T-helper 17 cell (primary cell): ENCODE results near the gene CTDP1. TPM values are rescaled to one million over a fixed set of nuclear protein-coding genes. Genes with fewer than 3 reads are reported as not detected.
A peak's percentile ranks its signal among the peaks of the same experiment; 100 is the strongest.
"Not testable (repeated sequence)": the region's sequence is repeated elsewhere in the genome, so short reads cannot be mapped to it uniquely, and the experiment has no call there.

ENCODE experiments used
- ATAC-seq: fragments of 150-1000 bp; cut with Tn5 transposase; 2 replicates; pipeline ENCODE4 v1.10.0; 2021; ENCODE audit warnings: mild to moderate bottlenecking, moderate library complexity
- DNase-seq, 3 donors: peaks; one replicate each; pipeline versions ENCODE4 v3.0.0 to v3.0.0-alpha.2; 2020 to 2021
- H3K9me3 ChIP-seq: one replicate; pipeline ENCODE4 v1.7.0; 2013; ENCODE audit warnings: low read length, mild to moderate bottlenecking; ENCODE audit not compliant: control insufficient read depth, poor library complexity, severe bottlenecking
- H3K27ac Mint-ChIP-seq: one replicate; pipeline ENCODE4 v1.8.0; 2022; ENCODE audit warnings: mild to moderate bottlenecking, moderate library complexity, mixed read lengths
- H3K27me3 Mint-ChIP-seq: one replicate; pipeline ENCODE4 v1.8.0; 2022; ENCODE audit warnings: mixed read lengths
- H3K36me3 Mint-ChIP-seq: one replicate; pipeline ENCODE4 v1.8.0; 2022; ENCODE audit warnings: low read depth, mixed read lengths
- H3K4me1 Mint-ChIP-seq: one replicate; pipeline ENCODE4 v1.8.0; 2022; ENCODE audit warnings: mild to moderate bottlenecking, mixed read lengths
- H3K4me3 Mint-ChIP-seq: one replicate; pipeline ENCODE4 v1.8.0; 2022; ENCODE audit warnings: mild to moderate bottlenecking, moderate library complexity, mixed read lengths
- total RNA-seq, 4 donors: library from RNA in 2 of 4; stranded (reverse) in 2 of 4; gene quantifications; one replicate each; pipeline ENCODE4 v1.2.3 and lab custom pipeline; 2022 to 2026

The CTDP1 gene
- total RNA-seq, 2 donors from 2014 or later = 61.0 to 65.1 TPM

DNA sequence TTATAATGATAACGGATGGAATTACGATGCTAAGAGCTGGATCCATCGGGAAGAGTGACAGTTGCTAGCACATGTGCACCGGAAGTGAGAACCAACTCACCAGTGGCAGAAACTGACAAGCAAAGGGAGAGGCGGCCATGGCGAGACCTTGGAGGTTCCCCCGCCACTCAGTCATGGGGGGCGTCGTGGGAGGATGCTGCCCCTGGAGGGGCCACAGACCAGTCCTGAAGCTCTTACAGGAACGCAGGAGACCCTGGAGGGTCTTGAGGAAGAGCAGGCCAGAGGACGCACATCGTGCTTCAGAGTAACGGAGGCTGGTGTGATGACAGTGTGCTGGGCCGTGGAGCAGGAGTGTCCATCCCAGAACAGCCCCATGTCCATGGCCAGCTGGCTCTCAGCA, 65.0 kb downstream of the CTDP1 start:
- H3K27ac Mint-ChIP-seq = no peak overlapping the region

DNA sequence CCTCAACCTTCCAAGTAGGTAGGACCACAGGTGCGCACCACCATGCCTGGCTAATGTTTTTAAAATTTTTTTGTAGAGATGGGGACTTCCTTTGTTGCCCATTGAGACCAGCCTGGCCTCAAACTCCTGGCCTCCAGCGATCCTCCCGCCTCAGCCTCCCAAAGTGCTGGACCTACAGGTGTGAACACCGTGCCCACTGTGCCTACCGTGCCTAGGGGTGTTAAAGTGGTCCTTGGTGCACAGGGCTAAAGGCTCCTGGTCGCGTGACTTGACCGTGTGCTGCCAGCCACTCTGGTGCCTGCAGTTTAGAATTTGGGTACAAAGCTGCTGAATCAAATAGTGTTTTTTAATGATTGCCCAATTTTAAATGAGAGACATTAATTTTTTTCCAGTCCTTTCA, 67.1 kb downstream of the CTDP1 start:
- H3K27ac Mint-ChIP-seq = no peak overlapping the region
- no peak for ATAC-seq
- H3K27me3 Mint-ChIP-seq = no peaks in the 10 kb centered on the region
- no peak for DNase-seq
- peaks cover 8% of the 10 kb centered on the region for H3K36me3 Mint-ChIP-seq
- no peaks in the 10 kb centered on the region for H3K4me1 Mint-ChIP-seq
- H3K9me3 ChIP-seq = peaks cover under 1% of the 10 kb centered on the region
- H3K4me3 Mint-ChIP-seq = no peak overlapping the region

More for the DNA sequence above, 65.0 kb downstream of the CTDP1 start:
- Mint-ChIP-seq H3K4me1 (no peaks in the 10 kb centered on the region), H3K4me3 (no peak overlapping the region), H3K27me3 (no peaks in the 10 kb centered on the region), H3K36me3 (peaks cover 8% of the 10 kb centered on the region)
- no peak for DNase-seq
- no peak for ATAC-seq
- peaks cover 3% of the 10 kb centered on the region for H3K9me3 ChIP-seq

DNA sequence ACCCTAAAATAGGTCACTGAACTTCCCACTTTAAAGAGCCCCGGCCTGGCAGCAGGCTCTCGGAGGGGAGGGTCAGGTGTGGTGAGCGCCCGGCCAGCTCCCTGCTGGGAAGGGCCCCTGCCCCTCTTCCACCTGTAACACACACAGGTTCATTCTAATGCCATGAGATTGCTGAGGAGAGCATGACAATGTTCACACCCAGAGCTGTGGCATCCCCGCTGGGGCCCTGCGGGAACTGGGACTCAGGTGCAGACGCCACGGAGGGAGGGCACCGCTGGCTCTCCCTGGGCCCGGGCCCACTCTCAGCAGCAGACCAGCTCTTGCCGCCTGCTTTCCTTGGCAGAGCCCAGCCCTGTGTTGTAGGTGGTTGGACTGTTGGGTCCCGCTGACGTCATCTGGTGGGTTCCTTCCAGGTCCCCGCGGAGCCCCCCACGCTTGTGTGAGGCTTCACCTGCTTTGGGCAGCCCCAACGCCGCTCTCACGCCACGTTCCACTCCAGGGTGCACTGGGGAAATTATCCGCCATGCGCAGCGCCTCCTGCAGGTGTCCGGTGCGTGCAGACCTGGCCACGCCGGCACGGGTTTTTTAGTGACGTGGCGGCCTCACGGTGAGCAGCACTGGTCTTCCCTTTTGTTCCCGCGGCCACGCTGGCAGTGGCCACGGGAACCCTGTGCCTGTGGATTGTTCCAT, 67.7 kb downstream of the CTDP1 start:
- no peak overlapping the region for H3K27ac Mint-ChIP-seq
- ATAC-seq = no peak
- no peaks in the 10 kb centered on the region for H3K27me3 Mint-ChIP-seq
- no peak for DNase-seq
- no peaks in the 10 kb centered on the region for H3K4me1 Mint-ChIP-seq
- H3K4me3 Mint-ChIP-seq = no peak overlapping the region
- peaks cover 7% of the 10 kb centered on the region for H3K36me3 Mint-ChIP-seq
- H3K9me3 ChIP-seq = no peaks in the 10 kb centered on the region

DNA sequence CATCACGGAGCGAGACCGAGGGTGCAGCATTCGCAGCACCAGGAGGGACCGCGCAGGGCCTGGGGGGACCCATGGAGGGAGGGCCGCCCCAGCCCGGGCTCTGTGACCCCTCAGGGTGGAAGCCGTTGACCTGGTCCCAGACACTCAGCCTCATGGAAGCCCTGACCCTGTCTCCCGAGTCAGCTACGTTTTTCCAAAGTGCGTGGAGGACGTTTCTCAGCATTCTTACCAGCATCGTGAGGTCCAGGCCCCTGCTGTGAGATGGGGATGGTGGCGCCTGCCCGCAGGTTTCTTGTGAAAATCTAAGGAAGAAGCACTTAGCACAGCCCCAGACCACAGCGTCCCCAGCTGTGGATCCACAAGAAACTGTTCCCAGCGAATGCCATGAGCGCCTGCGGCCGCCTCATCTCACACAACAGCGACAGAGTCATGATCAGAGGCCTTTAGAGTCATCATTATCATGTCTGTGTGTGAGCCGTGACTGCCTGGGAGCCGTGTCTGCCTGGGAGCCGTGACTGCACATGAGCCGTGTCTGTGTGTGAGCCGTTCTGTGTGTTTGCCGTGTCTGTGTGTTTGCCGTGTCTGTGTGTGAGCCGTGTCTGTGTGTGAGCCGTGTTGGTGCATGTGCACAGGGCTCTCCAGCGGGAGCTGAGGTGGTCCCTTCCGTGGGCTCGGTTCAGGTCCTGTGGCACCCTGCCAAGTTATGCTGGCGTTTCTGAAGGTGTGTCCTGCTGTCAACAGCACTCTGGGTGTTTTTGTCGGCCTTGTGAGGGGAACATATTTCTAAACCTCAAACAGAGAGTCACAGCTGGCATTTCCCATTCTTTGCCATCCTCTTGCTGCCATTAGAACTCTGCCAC, 68.9 kb downstream of the CTDP1 start:
- H3K27ac Mint-ChIP-seq = no peak overlapping the region
- no peaks in the 10 kb centered on the region for H3K4me1 Mint-ChIP-seq
- DNase-seq (no peak), ATAC-seq (no peak)
- H3K27me3 Mint-ChIP-seq = no peaks in the 10 kb centered on the region
- H3K9me3 ChIP-seq = no peaks in the 10 kb centered on the region
- H3K4me3 Mint-ChIP-seq = no peak overlapping the region
- H3K36me3 Mint-ChIP-seq = peaks cover 11% of the 10 kb centered on the region

DNA sequence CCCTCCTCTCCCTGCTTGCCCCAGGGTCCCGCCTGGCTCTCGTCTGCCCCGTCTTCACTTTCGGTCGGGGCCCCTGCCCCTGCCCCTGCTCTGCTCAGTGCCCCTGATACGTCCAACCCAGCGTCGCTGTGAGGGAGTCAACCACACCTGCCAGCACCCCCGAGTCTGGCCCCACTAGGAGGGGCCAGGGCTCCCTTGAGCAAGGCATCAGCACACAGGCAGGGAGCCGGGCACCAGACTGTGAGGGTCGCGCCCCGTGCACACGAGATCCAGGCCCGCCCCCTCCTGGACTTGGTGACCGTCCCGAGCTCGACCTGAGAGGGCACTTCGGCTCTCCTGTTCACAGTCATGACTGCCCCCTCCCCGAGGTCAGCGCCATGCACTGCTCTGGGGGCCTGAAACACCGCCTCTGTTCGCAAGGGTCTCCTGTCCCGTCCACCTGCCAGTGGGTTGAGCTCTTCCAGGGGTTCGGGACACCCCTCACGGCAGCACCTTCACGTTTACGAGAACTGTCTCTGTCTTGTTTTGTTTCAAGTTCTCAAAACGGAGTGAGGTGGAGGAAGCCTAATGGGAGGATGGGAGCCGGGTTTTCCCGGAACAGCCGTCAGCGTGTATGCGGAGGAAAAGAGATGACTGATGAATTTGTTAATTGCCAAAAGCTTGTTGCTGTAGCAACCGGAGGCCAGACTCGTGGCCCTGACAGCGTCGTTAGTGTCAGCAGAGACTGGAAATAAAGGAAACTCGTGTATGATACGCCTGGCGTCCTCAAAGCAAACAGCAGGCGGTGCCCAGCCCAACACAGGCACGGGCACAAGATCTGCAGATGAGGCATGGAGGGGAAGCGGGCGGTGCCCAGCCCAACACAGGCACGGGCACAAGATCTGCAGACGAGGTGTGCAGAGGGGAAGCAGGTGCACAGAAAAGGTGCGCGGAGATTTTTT, 69.9 kb downstream of the CTDP1 start:
- no peaks in the 10 kb centered on the region for H3K4me1 Mint-ChIP-seq
- peak overlapping the region; percentile 16 for H3K27ac Mint-ChIP-seq
- ATAC-seq (no peak), DNase-seq (no peak)
- no peaks in the 10 kb centered on the region for H3K27me3 Mint-ChIP-seq
- peak overlapping the region; percentile 49 for H3K4me3 Mint-ChIP-seq
- H3K9me3 ChIP-seq = no peaks in the 10 kb centered on the region
- peaks cover 11% of the 10 kb centered on the region for H3K36me3 Mint-ChIP-seq

DNA sequence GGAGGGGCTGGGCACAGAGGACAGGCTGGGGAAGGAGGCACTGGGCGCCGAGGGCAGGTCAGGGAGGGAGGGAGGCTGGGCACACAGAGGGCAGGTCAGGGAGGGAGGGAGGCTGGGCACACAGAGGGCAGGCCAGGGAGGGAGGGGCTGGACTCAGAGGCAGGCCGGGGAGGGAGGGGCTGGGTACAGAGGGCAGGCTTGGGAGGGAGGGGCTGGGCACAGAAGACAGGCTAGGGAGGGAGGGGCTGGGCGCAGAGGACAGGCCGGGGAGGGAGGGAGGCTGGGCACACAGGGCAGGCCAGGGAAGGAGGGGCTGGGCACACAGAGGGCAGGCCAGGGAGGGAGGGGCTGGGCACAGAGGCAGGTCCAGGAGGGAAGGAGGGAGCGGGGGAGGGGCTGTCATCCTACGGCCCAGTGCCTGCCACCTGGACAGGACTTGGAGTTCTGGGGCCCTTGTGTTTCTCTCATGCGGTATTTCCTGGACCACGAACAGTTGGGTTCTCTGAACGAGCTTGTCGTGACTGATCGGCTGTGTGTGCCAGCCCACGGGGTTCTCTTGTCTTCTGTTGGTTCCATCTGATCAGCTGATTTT, 71.5 kb downstream of the CTDP1 start:
- DNase-seq (no peak), ATAC-seq (no peak)
- peaks cover 11% of the 10 kb centered on the region for H3K36me3 Mint-ChIP-seq
- H3K27ac Mint-ChIP-seq = no peak overlapping the region
- no peaks in the 10 kb centered on the region for H3K9me3 ChIP-seq
- no peaks in the 10 kb centered on the region for H3K4me1 Mint-ChIP-seq
- H3K4me3 Mint-ChIP-seq = no peak overlapping the region
- H3K27me3 Mint-ChIP-seq = no peaks in the 10 kb centered on the region

DNA sequence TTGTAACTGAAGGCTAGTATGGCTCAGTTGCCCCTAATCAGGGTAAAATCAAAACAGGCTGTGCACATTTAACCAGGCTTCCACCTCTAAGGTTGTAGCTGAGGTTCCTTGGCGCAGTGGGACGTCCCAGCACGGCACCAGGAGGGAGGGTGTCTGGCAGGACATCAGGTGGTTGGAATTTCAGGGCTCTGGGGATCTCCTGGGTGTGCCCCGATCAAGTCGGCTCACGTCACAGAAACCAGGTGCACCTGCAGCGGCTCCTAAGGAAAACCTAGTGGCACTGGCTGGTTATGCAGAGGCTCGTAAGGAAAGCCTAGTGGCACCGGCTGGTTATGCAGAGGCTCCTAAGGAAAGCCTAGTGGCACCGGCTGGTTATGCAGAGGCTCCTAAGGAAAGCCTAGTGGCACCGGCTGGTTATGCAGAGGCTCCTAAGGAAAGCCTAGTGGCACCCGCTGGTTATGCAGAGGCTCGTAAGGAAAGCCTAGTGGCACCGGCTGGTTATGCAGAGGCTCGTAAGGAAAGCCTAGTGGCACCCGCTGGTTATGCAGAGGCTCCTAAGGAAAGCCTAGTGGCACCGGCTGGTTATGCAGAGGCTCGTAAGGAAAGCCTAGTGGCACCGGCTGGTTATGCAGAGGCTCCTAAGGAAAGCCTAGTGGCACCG, 72.4 kb downstream of the CTDP1 start:
- H3K4me1 Mint-ChIP-seq, H3K9me3 ChIP-seq, H3K4me3 Mint-ChIP-seq, ATAC-seq, H3K27me3 Mint-ChIP-seq, H3K27ac Mint-ChIP-seq, DNase-seq: not testable (repeated sequence)
- H3K36me3 Mint-ChIP-seq = peaks cover 11% of the 10 kb centered on the region

DNA sequence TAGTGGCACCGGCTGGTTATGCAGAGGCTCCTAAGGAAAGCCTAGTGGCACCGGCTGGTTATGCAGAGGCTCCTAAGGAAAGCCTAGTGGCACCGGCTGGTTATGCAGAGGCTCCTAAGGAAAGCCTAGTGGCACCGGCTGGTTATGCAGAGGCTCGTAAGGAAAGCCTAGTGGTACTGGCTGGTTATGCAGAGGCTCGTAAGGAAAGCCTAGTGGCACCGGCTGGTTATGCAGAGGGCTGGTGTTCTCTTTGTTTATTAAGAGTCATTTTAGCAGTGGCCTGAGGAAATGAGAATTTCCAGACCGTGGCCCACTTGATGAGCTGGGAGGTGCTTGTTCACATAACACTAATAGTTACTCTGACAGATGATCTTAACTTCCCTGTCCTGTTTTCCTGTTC, 73.3 kb downstream of the CTDP1 start:
- not testable (repeated sequence) for H3K27me3 Mint-ChIP-seq, H3K4me3 Mint-ChIP-seq, H3K27ac Mint-ChIP-seq, DNase-seq, H3K4me1 Mint-ChIP-seq, ATAC-seq, H3K9me3 ChIP-seq
- peaks cover 11% of the 10 kb centered on the region for H3K36me3 Mint-ChIP-seq

DNA sequence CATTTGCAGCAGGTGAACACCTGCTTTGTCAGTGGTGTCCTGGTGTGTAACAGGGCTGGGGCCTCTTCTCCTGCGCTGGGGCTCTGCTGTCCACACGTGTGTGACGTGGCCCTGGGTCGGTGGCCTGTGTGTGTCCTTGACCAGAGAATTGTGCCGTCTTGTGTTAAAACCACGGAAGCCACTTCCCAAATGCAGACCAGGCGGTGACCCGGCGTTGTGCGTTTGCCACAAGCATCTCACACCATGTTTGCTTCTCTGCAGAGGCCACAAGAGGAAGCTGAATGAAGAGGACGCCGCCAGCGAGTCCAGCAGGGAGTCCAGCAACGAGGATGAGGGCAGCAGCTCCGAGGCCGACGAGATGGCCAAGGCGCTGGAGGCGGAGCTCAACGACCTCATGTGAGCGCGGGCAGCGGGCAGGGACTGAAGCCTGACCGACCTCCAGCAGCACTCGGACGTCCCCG, 73.8 kb downstream of the CTDP1 start:
- no peak for DNase-seq
- peaks cover 11% of the 10 kb centered on the region for H3K36me3 Mint-ChIP-seq
- no peak overlapping the region for H3K4me3 Mint-ChIP-seq
- no peak for ATAC-seq
- no peaks in the 10 kb centered on the region for H3K9me3 ChIP-seq
- H3K27me3 Mint-ChIP-seq = no peaks in the 10 kb centered on the region
- no peak overlapping the region for H3K27ac Mint-ChIP-seq
- no peaks in the 10 kb centered on the region for H3K4me1 Mint-ChIP-seq

DNA sequence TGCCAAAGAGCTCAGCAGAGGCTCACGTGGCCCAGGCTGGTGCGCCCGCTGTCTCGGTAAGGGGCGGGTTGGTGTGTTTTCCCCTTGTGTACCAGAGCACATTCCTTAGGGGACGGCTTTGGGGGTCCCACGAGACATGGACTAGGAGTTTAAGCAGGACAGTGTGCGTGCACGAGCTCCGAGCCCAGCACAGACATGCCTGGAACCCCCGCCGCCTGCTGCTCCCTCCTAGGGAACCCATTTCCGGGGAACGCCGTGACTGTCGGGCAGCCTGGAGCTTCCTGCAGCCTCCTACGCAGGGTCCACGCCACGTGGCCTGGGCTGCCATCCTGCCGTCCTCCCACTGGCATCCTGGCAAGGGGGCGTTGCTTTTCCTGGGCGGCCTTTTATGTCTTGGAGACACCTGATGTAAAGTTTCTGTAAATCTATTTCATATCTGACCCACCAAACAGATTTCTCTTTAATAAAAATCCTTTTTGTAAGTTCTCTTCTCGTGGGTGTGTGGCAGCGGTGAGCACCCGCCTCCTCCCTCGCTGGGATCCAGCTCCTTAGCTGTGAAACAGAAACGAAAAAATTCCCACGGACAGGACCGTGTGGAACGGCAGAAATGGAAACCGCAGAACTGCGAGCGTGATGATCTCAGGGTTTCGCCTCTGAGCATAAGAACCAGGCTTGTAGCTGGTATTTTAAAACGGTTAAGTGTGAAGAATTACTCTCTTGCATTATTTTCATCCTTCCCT, 74.6 kb downstream of the CTDP1 start:
- ATAC-seq = no peak
- Mint-ChIP-seq H3K4me1 (no peaks in the 10 kb centered on the region), H3K36me3 (peaks cover 11% of the 10 kb centered on the region), H3K27ac (no peak overlapping the region), H3K27me3 (no peaks in the 10 kb centered on the region), H3K4me3 (no peak overlapping the region)
- DNase-seq = no peak
- no peaks in the 10 kb centered on the region for H3K9me3 ChIP-seq

DNA sequence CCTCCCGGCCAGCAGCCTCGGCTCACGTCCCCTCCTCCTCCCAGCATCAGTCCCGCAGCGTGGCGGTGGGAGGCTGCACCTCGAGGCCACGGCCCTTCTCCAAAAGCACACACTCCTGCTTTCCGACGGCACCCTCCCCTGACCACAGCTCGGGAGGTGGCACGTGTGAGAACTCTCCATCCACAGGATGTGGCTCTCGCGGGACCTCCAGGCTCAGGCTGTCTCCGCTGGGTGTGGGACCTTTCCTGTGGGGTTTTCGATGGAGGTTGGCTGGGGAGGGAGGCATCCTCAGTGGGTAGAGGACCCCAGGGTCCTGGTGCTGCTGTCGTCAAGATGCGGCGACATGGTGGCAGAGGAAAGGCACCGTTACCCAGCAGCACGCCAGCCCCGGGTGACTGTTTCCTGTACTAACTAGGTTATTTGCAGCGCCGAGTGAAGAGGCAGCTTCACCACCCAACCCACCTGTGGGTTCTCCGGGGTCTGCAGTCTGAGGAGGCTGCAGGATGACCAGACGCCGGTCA, 75.3 kb downstream of the CTDP1 start:
- Mint-ChIP-seq H3K36me3 (peaks cover 7% of the 10 kb centered on the region), H3K27ac (no peak overlapping the region), H3K4me1 (no peaks in the 10 kb centered on the region), H3K4me3 (no peak overlapping the region), H3K27me3 (no peaks in the 10 kb centered on the region)
- no peaks in the 10 kb centered on the region for H3K9me3 ChIP-seq
- DNase-seq (no peak), ATAC-seq (no peak)
